Inflammatory macrophage (primary cell): ENCODE results near the gene MTPN.

ENCODE experiments used
- DNase-seq, 2 donors: peaks; one replicate each; pipeline ENCODE4 v3.0.0-alpha.2; 2020 to 2022
- total RNA-seq, 18 experiments: gene quantifications; one replicate each; lab custom pipeline; 2026; ENCODE audit warnings: mixed read lengths in 6 of 18, inconsistent platforms in 2 of 18; lab: John Stamatoyannopoulos, UW

The MTPN gene, protein sequence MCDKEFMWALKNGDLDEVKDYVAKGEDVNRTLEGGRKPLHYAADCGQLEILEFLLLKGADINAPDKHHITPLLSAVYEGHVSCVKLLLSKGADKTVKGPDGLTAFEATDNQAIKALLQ
- 329 to 548 (median 430) reads per million in 18 experiments for total RNA-seq

DNA sequence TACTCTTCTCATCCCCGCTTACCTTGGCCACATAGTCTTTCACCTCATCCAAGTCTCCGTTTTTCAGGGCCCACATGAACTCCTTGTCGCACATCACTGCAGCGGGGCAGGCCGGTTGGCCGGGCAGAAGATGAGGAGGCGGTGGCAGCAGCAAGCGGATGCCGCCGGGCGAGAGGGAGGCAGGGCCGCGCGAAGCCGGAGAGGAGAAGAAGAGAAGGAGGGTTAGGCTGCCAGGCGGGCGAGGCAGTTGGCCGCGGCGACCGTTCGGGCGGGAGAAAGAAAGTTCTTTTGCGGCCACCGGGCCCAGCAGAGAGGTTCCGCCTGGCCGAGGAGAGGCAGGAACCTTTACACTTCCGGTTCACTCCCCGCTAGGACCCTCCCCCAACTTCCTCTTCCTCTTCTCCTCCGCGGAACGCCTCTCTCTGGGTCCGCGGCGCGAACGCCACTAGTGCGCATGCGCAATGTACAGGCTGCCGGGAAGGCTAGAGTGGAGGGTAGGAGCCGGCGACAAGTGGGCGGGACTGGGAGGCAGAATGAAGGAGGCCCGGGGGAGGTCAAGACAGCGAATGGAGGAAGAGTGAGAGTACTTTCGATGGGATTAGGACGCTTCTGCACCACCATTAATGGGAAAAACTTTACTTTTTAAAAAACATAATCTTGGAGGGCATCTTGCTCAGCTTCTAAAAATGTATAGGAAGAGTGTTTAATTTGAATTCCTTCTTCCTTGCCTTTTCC, at the start of gene MTPN:
Gene MTPN (minus strand): TSS at position 353 of the 735 bp plus-strand sequence. CDS start 259 bp downstream, at position 94.
- peak; percentile 98 to 99 for DNase-seq

DNA sequence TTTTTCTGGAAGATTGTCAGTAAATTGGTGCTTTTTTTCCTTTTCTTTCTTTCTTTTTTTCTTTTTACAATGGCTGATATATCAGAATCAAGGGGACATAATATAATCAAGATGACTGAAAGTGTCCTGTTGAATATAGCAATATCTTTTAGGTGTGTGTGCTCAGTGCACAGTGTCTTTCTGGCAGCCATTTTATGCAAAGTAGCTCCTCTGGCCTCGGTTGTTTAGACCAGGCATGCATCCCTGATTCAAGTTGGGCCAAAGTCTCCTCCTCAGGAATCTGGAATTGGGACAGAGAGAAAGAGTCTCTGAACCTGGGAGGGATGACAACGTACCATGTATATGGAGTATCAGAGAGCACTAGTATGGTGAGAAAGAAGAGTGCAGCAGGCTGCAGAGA, 49.0 kb upstream of the MTPN start:
- no peak for DNase-seq

DNA sequence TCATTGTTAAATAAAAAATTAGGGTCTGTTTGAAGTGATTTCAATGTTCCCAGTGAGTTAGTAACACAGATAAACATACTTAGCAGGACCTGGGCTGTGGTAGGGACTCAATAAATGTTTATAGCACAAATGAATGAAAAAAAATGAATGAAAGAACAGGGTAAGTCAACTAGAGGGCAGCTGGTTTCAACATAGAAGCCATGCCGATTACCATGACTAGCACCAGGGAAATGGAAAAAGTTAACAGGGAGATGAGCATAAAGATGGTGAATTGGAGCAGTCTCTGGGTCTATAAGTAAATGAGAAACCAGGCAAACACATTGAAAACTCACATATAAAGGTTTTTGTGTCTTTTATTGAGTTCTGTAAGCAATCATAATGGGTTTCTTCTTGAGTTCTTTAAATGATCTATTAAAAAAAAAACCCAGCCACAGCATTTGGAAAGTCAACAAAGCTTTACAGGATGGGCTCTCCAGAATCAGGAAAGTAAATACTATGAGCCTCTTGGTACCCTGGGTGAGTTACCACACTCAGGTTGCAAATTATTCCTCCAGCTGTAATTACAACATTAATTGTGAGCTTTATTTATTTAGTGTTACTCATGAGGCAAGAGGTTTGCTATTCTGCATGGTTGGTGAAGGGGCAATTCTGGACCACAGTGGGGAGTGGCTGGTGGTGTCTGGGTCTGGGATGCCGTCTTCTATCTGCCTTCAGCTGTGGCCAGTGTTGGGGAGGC, 46.1 kb upstream of the MTPN start:
- DNase-seq, result no peak

DNA sequence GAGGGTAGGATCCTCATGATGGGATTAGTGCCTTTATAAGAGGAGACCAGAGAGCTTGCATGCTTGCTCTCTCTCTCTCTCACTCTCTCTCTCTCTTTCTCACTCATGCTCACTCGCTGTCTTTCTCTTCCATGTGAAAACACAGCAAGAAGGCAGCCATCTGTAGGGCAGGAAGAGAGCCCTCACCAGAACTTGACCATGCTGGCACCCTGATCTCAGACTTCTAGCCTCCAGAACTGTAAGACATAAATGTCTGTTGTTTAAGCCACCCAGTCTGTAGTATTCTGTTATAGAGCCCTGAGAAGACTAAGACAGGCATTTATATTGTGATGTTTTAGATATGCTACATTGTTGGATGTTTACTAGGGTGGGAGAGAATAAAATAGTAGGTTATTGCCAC, 43.4 kb upstream of the MTPN start:
- DNase-seq, result no peak

DNA sequence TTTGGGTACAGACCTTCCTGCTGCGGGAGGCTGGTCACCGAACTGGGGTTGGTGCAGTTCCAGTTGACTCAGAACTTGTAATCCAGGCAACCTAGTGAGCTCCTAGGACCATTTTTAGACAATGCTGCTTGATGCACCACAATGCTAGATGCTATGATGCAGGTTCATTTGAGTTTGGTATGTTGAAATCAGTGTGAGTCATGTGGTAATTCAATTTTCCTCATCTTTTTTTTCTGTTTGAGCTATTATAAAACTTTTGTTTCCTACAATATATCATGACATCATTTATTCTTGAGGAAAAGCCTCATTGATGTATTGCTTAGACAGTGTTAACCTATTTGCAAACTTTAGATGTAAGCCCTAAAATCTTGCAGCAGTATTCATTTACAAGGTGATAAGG, 40.9 kb upstream of the MTPN start:
- no peak for DNase-seq

DNA sequence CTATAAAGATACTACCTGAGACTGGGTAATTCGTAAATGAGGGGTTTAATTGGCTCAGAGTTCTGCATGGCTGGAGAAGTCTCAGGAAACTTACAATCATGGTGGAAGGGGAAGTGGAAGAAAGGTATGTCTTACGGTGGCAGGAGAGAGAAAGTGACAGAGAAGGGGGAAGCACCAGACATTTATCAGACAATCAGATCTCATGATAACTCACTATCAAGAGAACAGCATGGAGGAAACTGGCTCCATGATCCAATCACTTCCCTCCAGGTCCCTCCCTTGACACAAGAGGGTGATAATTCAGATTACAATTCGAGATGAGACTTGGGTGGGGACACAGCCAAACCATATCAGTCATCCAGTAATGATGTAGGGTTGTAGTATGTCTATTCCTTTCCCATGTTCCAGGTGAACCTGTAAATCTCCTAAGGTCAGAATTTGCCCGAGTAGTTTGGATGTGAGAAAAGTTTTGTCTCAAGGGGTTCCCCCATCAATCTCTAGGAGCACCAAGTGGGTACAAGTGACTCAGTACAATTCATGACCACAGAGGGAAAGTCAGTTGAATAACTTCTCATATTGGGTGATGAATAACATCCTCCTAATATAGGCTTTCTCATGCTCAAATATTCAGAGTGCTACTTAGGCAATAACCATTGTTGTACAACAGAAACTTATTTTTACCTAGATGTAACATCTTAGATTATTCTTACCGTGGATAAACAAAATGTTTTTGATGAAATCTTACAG, 39.7 kb upstream of the MTPN start:
- DNase-seq, result no peak

DNA sequence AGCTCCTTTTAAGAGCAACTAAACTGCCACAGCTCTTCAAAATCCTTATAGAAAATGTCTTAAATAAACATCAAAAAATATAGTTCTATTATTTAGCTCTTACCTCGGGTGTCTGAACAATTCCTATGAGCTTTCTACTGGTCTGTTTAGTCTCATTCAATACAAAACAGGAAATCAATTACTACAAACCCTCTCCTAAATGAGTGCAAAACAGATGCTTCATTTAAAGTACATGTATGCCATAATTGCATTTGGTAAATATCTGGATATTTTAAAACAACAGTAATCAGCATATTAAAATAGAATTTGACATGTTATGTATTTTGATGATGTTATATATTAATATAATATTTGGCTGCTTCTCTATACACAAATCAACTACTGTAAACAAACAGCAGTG, 38.5 kb upstream of the MTPN start:
- no peak for DNase-seq

DNA sequence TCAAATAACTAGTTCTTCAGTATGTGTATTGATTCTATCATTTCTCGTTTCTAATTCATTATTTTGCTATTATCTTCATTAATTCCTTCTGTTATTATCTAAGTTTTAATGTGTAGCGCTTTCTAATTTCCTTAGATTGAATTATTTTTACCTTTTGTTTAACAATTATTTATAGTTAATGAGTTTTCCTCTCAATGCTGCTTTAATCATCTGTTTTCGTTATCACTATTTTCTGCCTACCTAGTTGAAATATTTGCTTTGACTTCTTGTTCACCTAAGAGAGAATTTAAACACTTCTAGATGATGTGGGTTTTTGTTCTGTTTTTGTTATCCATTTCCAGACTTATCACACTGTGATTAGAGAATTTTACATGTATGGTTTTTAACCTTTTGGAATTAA, 37.5 kb upstream of the MTPN start:
- DNase-seq, result no peak

DNA sequence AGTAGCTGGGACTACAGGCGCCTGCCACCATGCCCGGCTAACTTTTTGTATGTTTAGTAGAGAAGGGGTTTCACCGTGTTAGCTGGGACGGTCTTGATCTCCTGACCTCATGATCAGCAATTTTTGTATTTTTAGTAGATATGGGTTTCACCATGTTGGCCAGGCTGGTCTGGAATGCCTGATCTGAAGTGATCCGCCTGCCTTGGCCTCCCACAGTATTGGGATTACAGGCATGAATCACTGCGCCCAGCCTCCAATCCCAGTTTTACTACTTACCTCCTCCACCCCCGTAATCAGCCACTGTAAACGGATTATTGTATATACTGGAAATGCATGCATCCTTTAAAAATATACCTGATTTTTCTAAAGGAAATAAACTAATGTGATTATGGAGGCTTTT, 35.1 kb upstream of the MTPN start:
- DNase-seq, result no peak

DNA sequence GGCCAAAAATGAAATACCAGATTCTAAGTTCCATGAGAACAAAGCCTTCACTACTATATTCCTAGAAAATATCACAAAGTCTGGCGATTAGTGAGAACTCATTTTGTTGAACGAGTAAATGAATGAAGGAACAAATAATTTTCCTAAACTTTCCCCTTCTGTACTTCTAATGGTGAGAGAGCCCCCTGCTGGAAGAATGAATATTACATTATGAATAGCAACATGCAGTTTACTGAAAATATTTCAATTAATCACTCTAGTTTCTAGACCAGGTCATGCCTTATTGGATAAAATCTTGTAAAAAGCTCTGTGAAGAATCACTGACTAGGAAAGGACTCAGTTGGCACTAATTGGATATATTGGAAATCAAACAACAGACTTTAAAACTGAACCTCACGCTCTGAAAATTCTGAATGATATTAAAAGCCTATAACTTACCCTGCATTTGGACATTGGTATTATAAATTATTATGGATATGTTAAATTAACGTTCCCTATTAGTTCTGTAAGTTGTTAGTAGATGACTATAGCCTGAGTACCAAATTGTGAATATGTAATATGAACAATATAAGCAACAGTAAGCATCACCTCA, 32.4 kb upstream of the MTPN start:
- peak; percentile 3 to 60 for DNase-seq

DNA sequence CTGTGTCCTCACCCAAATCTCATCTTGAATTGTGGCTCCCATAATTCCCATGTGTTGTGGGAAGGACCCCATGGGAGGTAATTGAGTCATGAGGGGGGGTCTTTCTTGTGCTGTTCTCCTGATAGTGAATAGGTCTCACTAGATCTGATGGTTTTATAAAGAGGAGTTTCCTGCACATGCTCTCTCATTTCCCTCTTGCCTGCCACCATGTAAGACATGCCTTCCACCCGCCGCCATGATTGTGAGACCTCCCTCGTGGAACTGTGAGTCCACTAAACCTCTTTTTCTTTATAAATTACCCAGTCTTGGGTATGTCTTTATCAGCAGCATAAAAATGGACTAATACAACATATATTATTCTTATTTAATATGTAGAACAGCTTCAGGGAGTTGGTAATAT, 29.0 kb upstream of the MTPN start:
- DNase-seq, result no peak

DNA sequence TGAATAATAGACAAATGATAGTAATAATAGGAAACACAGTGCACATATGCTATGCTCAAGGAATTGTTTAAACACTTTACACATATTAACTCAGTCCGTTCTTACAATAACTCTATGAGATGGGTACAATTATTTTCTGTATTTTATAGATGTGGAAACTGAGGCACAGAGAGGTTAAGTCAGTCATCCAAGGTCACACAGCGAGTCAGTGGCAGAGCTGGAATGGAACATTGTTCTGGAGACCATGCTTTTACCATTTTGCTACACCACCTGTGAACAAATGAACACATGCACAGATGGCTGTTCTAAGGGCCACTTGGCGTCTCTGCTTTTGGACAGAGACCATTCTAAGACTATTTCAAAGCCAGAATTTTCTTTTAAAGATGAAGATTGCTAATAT, 26.9 kb upstream of the MTPN start:
- no peak for DNase-seq

DNA sequence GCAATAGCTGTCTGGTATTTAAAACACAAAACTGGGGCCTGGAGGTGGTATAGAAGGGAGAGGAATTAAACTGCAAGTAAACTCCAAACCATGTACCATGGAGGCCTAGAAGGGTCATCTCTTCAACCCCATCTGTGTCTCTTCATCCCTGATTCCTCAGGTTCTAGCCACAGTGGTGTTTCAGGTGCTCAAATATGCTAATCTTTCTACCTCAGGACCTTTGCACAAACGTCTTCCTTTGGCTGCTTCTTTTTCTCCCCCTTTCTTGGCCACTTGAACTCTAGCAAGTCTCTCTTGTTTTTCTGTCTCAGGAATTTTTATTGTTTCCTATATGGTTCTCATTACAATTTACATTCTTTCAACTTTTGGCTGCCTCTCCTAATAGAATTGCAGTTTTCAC, 25.6 kb upstream of the MTPN start:
- DNase-seq, result no peak

DNA sequence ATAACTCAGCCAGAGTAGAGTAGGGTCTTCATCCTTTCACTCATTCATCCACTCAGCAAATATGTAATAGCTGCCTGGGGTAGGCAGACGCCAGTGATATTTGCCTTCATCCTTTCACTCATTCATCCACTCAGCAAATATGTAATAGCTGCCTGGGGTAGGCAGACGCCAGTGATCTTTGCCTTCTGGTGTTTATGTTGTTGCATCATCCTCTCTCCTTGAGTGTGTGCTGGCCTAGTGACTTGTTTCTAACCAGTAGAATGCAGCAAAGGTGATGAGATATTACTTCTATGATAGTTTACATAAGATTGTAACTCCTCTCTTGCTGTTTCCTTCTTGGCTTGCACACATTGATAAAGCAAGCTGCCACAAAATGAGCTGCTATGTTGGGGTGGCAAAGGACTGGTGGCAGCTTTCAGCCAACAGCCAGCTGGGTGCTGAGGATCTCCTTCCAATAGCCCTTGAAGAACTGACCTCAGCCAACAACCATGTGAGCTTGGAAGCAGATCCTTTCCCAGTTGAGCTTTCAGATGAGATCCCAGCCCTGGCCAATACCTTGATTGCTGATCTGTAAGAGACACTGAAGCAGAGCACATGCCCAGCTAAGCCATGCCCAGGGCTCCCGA, 23.2 kb upstream of the MTPN start:
- DNase-seq, result no peak

DNA sequence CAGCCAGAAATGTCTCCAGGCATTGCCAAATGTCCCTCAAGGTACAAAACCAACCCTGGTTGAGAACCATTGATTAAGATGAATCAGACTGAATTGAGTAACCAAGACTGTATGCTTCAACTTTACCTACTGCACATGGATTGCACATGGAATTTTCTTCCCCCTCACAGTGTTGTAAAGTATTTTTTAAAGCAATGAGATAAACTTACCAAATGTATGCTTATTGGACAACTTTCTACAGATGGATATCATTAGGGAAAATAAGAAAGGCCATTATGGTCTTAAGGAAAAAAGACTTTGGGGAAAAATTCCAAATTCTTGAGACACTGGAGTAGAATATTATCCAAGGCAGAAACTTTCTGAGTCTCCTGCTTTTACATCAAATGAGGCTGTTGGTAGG, 20.9 kb upstream of the MTPN start:
- no peak for DNase-seq

DNA sequence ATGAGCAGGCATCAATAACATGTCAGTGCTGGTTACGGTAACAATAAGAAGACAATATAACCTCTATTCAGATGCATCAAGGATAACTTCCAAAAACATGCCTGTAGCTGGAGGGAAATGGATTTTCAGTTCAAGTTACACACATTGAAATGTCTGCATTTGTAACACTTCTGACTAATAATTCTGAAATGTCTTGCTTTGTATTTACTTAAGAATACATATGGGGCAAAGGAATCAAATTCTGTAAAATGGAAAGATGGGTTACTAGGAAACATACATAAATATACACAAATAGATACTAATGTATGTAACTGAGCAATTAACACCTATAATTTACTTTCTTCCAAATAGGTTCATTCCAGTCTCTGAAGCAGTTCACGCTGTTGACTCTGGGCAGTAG, 18.6 kb upstream of the MTPN start:
- no peak for DNase-seq

DNA sequence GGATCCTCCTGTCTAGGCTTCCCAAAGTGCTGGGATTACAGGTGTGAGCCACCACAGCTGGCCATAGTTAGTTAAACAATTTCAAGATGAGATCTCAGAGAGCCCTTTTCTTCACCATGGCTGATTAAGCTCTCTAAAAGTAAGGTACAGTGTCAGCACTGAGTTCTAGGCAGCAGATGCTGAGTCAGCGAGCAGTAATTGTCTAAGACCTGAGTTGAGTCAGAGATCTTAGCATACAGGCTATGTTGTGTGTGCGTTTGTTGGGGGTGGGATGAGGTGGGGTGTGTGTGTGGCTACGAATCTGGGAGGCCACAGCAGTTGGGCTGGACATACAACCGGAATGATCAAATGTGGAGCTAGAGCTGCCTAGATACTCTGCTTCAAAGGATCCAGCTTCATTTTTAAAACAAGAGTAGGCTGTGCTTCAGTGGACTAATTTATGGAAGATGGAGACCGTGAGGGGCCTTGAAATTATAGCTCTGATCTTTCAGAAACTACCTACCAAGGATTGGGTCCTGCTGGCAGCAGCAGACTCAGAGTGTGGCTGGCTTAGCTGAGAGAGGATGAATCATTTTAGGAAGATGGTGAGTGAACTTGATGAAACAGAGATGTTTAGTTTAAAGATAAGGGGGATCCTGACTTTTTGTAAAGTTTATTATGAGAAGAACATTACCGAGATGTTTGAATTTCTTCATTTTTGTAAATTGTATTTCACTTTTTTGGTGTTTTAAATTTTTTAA, 17.5 kb upstream of the MTPN start:
- no peak for DNase-seq

DNA sequence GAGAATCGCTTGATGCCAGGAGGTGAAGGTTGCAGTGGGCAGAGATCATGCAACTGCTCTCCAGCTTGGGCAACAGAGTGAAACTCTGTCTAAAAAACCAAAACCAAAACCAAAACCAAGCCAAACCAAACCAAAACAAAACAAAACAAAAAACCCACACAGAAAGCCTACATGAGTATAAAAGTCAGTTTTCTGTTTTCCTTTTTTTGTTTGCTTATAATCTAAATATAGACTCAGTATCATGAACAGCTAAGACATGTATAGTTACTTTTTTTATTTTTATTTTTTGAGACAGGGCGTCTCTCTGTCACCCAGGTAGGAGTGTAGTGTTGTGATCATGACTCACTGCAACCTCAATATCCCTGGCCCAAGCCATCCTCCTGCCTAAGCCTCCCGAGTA, 16.8 kb upstream of the MTPN start:
- no peak for DNase-seq

DNA sequence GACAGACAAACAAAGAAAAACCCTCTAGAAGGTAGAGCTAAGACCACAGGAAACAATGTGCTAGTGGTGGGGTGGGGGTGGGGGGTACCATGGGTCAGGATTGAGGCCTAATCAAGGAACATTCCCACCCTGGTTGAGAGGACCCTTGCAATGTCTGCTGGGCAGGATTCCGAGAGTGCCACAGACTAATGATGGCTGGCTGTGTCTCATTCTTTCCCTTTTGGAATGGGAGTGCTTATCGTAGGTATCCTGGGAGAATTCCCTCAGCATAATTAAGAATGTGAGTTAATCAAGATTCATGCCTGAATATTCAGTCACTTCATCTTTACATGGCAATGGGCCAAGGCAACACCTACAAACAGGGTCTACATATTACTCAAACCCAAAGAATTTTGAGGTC, 14.7 kb upstream of the MTPN start:
- DNase-seq, result no peak

DNA sequence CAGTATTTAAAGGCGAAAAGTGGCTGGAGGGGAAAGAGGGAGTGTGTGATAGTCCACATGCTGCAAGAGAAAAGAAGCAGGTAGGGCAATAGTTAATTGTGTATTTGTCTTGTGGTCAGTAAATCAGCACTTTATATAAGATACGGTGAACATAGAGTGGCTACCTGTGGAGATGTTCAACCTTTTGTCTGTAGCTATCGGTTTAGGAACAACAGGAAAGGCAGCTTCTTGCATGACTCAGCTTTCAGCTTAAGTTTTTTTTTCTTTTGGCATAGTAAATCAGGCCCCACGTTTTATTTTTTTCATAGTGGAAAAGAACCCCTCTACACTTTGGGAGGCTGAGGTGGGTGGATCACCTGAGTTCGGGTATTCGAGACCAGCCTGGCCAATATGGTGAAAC, 14.2 kb upstream of the MTPN start:
- no peak for DNase-seq

DNA sequence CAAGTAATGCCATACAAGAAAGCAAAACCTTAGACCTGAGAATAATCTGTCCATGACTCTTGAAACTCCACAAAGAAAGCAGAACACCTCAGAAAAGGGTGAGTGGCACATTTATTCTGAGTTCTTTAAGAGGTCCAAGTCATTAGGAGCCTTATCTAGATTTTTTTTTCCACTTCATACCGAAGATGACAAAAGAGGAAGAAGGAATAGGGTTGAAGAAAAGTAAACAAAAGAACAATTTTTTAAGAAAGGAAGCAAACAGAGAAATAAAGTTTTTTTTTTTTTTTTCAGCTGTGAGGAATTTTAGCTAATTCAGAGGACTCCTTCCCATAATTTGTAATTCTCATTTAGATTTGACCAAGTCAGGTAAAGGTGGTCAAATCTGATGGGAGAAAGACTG, 13.1 kb upstream of the MTPN start:
- DNase-seq, result no peak
